GM12864 (cell line): Measurements from ENCODE around the gene CPED1.

Source experiments
- DNase-seq: peaks from one replicate; pipeline ENCODE4 v3.0.0-alpha.2; 2011; ENCODE audit warnings: low read depth
- H3K4me3 ChIP-seq: 2 replicates; pipeline ENCODE4 v1.5.1; 2011; ENCODE audit warnings: mild to moderate bottlenecking, low read depth, low read length, control low read depth
- TF ChIP-seq, protein P1 (sequence below): IDR thresholded peaks from 2 replicates; pipeline ENCODE4 v1.5.1; 2011; ENCODE audit warnings: low read depth, mild to moderate bottlenecking, moderate library complexity, low read length, control low read depth, inconsistent platforms; ENCODE audit errors: missing control alignments

Gene CPED1

GRCh38 chr7:120955577-120956149 is 32.8 kb upstream of the CPED1 start:
- DNase-seq = no peak
- H3K4me3 ChIP-seq = no peak overlapping the region
- TF ChIP-seq, protein P1, sequence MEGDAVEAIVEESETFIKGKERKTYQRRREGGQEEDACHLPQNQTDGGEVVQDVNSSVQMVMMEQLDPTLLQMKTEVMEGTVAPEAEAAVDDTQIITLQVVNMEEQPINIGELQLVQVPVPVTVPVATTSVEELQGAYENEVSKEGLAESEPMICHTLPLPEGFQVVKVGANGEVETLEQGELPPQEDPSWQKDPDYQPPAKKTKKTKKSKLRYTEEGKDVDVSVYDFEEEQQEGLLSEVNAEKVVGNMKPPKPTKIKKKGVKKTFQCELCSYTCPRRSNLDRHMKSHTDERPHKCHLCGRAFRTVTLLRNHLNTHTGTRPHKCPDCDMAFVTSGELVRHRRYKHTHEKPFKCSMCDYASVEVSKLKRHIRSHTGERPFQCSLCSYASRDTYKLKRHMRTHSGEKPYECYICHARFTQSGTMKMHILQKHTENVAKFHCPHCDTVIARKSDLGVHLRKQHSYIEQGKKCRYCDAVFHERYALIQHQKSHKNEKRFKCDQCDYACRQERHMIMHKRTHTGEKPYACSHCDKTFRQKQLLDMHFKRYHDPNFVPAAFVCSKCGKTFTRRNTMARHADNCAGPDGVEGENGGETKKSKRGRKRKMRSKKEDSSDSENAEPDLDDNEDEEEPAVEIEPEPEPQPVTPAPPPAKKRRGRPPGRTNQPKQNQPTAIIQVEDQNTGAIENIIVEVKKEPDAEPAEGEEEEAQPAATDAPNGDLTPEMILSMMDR = no peak

DNA sequence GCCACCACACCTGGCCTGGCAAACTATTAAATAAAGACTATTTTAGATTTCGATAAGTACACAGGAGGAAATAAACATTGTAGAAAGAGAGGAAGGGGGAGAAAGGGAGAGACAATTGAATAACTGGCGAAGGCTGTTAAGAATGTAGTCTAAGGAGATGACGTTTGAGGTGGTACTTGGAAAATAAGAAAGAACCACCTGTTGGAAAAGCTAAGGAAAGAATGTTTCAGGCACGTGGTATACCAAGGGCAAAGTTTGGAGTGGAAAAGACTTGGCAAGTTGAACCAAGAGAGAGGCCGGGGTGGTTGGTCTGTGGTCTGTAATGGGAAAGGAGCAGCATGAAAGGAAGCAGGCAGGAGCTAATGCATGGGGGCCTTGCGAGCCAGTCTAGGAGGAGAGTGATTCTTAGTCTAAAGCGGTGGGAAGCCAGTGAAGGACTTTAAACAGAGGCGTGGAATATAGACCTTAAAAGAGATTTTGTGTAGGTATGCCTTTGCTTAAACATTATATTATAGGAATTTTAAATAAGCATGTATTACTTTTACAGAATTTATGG is 28.5 kb upstream of the CPED1 start:
- H3K4me3 ChIP-seq = no peak overlapping the region
- TF ChIP-seq, protein P1 = no peak
- DNase-seq = no peak

GRCh38 chr7:120960714-120961113 is 27.8 kb upstream of the CPED1 start:
- H3K4me3 ChIP-seq = no peak overlapping the region
- DNase-seq = no peak
- TF ChIP-seq, protein P1 = no peak

GRCh38 chr7:120961638-120962173 is 26.8 kb upstream of the CPED1 start:
- H3K4me3 ChIP-seq = no peak overlapping the region
- no peak for DNase-seq
- TF ChIP-seq, protein P1 = no peak

DNA sequence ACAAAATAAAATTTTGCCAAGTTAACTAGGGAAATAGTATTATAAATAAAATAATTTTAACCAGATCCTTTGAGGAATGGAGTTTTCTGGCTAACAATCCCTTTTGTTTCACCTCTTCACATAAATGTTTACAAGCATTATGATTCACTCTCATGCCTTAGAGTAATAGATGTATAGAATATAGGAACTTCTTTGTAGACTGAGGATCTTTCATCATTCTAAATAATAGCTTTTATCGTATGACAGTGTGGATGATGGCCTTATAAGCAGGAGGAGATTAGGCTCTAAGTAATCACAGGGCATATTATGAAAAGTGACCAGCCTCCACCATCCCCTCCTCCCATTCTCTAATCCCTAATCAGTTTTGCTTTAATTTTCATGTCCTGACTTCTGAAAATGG is 24.4 kb upstream of the CPED1 start:
- no peak overlapping the region for H3K4me3 ChIP-seq
- no peak for DNase-seq
- TF ChIP-seq, protein P1 = no peak

- H3K4me3 ChIP-seq = no peak overlapping the region
These were observed 21.6 kb upstream of the CPED1 start for GRCh38 chr7:120966961-120967360.

DNA sequence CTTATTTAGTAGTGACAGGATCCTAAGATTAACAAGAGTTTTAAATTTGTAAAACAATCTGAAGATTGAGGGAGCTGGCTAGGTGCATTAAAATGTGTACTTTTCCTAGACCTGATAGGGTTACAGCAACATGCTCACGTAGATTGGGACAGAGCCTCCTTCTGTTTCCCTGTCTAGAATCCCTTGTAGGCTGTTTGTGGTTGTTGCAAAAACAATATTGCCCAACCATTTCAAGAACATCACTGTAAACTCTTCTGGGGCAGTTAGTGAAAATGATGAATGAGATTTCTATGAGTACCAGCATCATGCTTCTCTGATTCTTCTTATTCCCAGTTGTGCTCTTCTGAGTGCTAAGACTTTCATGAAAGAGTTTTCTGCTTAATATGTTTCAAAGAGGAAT is 14.7 kb upstream of the CPED1 start:
- no peak overlapping the region for H3K4me3 ChIP-seq
- no peak for DNase-seq
- TF ChIP-seq, protein P1 = no peak

More at GRCh38 chr7:120966961-120967360, 21.6 kb upstream of the CPED1 start:
- TF ChIP-seq, protein P1 = no peak
- no peak for DNase-seq
